GM18508 (cell line): ENCODE measurements around the gene CNTNAP5.

Experiments used
- ATAC-seq: cut with Tn5 transposase; IDR thresholded peaks from one replicate; pipeline ENCODE4 v1.9.1; 2021; ENCODE audit warnings: moderate number of reproducible peaks; ENCODE audit not compliant: insufficient read depth, unreplicated experiment

Gene CNTNAP5

DNA sequence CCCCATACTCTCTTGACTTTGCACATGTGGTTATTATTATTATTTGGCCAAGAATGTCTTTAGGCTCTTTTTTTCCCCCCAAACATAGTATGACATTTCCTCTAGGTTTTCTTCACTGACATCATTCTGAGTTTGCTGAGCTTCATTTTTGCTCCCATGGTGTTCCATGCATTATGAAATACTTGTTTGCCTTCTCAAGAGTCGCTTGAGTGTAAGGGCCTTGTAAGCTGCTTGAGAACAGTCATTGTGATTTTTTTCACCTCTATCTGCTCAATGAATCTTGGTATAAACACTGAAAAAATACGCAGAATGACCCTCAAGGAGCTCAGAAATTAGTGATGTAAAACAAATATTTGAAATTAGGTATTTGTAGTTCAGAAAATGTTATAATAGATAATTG is 688.9 kb downstream of the CNTNAP5 start:
- no peak for ATAC-seq

DNA sequence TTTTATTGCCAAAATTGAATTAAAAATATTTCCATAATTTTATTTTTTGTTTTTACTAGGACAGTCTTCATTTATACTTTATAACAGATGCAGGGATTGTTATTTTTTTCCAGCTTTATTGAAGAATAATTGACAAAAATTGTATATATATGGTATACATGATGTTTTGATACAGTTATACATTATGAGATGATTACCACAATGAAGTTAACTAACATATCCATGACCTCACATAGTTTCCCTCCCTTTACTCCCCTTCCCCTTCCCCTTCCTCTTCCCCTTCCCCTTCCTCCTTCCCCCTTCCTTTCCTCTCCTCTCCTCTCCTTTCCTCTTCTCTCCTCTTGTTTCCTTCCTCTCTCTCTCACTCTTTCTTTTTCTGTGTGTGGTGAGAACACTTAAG is 700.1 kb downstream of the CNTNAP5 start:
- ATAC-seq, result no peak

DNA sequence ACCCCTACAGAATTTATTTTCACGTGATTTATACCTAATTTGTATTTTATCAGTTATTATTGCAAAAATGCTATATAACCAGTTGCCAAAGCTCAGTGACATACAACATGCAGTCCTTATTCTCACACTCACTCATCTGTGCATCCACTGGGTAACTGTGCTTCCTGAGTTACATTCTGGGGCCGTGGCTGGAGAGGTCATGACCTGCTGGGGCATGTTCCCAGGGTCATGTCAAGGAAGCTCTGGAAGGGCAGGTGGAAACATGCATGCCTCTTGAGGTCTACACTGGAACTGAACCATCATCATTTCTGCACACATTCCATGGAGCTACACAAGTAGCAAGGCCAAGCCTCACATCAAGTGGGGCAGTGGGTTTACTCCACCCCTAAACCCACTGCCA is 715.5 kb downstream of the CNTNAP5 start:
- ATAC-seq, result no peak

DNA sequence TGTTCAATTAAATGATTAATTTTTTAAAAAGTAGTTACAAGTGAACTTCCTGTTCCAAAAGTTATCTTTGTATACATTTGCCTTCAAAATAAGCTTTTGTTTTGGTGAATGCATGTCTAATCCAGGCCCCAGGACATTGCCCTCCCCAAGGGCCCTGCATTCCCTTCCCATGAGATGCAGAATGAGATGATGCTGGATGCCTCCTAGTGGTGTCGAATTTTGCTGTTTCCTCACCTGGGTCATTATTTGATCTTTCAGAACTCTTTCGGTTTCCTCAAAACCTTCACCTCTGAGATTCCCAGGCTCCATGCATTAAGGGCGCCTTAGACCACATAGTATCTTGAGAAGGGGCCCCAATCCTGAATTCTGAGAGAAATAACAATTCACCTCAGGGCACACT is 728.8 kb downstream of the CNTNAP5 start:
- ATAC-seq, result no peak

DNA sequence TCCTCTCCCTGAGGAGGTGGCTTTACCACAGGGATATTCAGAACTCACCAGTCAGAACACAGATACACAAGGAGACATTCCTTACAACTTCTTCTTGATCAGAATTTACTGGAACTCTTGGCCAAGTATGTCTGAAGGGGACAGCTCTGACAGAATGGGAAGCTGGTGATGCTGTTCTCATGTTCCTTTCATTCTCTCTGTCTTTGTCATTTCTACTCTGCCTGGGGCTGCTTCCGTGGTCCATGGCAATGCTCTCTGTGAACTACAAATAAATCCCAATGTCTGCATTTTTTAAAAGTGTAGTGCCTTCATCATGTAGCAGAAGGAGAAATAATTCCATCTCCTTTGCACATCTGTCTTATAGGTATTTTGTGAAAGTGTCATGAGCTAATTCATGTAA is 730.3 kb downstream of the CNTNAP5 start:
- ATAC-seq, result no peak

DNA sequence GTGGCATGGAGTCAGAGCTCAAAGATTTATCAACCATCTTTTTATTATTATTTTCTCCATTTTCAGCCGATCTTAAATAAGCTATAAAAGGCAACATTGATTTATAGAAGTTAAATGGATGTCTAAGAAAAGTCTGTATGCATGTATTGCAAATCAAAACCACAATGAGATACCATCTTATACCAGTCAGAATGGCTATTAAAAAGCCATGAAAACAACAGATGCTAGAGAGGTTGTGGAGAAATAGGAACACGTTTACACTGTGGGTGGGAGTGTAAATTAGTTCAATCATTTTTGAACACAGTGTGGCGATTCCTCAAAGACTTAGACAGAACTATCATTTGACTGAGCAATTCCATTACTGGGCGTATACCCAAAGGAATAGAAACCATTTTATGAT is 731.0 kb downstream of the CNTNAP5 start:
- ATAC-seq, result no peak

DNA sequence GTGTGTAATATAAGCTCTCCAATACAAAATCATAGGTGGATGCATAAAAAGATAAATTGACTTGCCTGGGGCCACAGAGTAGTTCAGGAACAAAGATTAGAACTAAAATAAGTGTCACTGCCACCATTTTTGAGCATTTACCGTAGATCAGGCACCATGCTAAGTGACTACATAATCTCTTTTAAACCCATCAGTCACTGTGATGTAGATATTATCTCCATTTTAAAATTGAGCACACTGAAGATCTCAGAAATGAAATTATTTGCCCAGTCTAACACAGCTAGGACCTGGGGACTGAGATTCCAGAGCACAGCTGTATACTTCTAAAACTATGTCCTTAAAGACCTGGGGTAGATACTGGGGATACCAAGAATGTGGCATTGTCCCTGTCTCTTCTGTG is 737.3 kb downstream of the CNTNAP5 start:
- ATAC-seq, result no peak

DNA sequence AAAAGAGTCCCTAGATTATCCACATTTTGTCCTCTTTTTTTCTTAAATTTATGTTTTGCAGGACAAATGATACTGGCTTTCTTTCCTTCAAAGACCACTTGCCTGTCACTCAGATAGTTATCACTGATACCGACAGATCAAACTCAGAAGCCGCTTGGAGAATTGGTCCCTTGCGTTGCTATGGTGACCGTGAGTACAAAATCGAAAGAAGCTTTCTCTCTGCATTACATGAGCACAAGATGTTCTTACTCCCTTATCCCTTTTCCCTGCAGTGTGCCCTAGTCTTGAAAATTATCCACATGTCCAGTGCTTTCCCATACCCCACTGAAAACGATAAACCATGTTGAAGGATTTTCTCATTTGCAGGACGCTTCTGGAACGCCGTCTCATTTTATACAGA is 738.5 kb downstream of the CNTNAP5 start:
- no peak for ATAC-seq

DNA sequence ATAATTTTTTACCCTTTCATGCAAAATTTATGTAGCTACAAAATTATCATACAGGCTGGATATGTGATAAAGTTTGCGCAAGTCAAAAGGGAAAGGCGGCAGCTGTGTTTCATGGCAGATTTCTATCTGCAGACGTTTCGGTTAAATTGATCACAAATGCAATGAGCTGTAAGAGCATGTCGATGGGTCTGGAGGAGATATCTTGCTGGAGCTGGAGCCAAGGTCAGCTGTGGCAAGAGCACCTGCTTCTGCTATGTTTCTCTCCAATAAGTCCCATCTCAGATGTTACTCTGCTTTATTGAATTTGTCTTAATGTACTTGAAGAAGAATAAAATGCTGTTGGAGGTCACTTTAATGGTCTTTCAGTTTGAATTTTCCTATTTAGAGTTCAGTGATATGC is 749.7 kb downstream of the CNTNAP5 start:
- ATAC-seq, result no peak

DNA sequence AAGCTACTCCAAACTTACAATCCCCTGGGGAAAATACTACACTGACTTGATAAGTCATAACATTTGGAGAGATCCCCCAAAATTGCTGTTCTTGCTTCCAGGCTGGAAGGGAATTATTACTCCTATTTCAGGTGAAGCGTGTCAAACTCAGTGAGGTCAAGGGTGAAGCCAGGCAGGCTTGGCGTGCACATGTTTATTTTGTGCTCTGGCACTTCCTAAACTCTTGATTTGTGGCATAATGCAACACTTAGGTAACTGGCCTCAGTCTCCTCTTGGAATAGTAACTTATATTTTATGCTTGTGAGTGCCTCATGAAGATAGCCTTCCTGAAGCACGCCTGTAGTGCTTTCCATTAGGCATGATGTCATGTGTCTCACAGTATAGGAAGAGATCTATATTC is 751.2 kb downstream of the CNTNAP5 start:
- ATAC-seq, result no peak

DNA sequence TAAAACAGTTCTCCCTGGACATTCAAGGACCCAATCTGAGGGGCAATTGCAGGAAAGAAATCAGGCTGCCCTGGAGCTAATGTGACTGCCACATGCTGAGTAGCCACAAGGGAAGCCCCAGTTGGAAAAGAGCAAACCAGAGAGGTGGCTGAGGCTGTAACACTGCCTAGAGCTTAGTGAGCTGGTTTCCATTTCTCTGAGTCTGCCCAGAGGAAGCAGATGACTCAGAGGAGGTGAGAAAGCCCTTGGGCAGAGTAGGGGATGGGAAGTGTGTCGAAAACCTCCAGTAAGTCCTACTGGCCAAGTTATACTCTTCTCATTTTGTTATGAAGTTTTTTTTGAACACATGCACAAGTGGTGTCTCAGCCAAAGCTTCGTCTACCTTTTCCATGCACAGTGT is 753.0 kb downstream of the CNTNAP5 start:
- no peak for ATAC-seq

DNA sequence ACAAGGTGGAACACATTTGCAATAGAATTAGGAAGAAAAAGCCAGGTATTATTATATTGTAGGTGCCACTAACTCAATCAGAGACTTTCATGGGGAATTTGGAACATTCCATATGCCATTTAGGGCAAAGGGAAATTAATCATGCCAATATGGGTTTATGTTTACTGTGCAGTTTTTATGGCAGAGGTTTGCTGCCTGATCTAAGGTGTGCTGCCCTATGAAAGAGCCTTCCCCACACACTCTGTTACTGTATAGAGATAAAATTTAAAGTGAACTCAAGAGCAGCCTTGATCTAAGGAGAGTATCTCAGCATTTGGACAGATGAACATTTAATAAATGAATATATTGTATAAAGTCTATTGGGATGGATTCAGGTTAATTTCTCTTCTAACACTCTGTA is 771.6 kb downstream of the CNTNAP5 start:
- ATAC-seq, result no peak

DNA sequence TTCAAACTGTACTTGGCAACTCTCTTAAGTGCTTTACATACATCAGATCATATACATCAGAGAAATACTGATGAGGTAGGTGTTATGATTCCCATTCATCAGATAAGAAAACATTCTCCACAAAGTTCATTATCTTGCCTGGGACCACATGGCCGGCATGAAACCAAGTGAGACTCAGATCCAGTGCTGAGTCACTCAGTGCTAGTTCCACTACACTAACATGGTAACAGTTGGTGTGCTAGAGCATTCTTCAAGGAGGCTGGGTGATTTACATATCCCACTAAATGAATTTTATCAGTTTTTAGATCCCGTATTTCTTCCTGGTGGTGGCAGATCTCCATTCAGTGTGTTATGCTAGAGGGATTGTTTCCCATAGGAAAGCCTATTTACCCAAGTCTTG is 772.0 kb downstream of the CNTNAP5 start:
- no peak for ATAC-seq

DNA sequence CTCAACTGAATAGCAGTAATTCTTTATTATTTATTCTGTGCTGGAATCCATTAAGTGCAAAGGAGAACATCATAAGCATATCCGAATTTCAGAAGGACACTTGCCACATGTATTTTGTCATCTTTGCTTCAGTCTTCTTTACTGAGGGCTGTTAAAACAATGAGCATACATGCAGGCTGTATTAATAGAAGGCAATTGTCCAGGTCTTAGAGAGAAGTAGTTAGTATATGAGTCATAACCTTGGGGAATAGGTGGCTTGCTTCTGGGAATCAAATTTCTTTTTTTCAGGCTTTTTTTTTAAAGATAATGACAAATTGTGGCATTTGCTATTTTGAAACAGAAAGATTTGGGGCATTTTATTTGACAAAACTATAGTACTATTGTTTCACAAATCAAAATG is 773.5 kb downstream of the CNTNAP5 start:
- ATAC-seq, result no peak

DNA sequence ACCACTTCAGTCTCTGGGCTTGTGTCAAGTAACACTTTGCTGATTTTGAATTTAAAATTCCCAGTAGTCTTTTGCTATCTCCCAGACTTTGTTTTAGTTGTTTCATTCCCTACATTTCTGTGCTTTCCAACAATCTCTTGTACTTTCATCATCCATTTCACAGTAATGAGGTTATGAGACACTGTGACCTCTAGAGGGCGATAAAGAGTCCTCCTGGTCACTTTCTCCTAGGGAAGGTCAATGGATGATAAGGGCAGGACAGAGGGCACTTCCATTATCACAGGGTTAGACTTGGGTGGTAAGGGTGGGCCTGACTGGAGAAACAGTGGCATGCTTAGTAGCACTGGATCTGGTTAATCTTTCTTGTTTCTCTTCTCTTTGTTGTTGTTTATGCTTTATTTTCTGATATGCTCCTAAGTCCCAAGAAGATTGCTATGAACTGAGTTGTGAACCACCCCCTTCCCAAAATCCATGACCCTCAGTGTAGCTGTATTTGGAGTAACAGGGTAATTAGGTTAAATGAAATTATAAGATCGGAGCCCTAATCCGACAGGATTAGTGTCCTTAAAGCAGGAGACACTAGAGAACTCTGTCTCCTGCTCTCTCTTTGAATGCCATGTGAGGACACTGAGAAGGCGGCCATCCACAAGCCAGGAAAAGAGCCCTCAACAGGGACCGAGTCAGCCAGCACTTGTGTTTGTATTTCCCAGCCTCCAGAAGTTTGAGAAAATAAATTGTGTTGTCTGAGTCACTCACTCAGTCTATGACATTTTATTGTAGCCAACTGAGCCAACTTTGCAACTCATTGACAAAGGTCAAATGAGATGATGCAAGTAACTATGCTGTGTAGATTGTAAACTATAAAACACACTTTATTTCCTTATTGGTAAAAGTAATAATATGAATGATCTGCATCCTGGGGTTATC is 779.2 kb downstream of the CNTNAP5 start:
- no peak for ATAC-seq

DNA sequence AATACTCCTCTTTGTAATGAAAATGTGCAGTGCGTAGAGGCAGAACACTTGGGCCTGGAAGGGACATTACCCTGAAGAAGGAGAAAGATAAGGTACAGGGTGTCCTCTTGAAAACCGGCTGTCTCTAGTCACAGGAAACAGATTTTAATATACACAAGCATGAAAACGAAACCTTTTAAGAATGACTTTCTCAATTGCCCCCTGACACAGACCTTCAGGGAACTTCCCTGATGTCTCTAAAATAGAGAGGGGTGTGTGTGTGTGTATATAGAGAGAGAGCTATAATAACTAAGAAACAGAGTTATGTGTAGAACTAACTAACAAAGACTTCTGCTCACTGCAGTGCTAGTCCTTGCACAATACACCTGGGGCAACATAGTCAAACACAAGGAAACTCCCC is 780.0 kb downstream of the CNTNAP5 start:
- no peak for ATAC-seq

DNA sequence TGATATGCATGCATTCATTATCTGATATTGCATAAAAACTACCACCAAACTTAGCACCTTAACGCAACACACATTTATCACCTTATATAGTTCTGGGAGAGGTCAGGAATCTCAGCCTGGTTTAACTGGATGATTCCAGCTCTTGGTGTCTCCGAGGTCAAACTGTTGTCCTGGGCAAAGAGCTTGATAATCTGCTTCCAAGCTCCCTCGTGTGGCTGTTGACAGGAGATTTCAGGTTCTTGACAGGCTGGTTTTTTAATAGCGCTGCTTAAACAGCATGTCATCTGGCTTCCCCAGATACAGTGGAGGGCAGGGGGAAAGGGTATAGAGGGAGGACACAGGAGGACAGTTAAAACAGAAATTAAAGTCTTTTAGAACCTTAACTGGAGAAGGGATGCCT is 785.0 kb downstream of the CNTNAP5 start:
- no peak for ATAC-seq

DNA sequence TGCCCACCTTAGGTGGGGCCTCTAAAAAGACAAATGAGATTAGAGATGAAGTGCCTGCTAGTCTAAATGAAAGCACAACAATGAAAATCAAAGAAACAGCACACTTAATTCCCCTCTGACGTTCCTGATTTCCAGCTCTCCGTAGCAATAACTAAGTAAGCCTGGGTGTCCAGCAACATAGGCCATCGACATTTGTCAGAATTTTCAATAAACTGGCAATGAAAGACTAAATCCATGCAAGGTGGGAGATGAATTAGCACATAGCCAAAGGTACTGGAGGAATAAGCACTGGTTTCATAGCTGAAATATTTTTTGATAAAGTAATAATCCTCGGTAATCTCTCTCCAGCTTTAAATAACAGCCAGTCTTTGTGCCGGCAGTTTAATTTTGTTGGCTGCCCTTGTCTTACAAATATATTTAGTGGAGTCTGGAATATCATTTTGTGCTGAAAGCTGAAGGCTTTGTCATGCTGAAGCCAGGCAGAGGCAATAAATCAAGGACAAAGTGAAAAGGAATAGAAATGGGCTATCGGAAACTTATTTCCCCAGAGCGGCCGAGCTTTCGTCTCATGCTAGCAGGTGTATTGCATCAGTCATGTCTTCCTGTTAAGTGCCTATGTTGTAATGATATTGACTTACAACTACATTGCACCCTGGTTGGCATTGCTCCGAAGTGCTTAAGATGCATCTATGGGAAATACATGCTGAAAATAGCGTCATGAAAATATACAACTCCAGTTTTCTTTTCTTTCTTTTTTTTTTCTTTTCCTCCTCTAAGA is 790.1 kb downstream of the CNTNAP5 start:
- no peak for ATAC-seq

DNA sequence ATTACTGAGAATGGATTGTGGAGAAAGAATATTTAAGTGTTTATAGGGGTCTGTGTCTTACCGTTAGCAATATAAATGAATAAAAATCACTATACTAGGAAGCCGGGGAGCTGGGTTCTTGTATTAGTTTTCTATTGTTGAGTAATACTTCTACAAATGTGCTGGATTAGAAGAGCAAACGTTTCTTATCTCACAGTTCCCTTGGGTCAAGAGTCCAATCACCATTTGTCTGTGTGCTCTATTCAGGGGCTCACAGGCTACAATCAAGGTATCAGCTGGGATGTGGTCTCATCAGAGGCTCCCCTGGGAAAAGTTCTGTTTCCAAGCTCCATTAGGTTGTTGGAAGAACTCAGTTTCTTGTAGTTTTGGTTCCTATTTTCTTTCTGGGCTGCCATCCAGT is 790.9 kb downstream of the CNTNAP5 start:
- ATAC-seq, result no peak

DNA sequence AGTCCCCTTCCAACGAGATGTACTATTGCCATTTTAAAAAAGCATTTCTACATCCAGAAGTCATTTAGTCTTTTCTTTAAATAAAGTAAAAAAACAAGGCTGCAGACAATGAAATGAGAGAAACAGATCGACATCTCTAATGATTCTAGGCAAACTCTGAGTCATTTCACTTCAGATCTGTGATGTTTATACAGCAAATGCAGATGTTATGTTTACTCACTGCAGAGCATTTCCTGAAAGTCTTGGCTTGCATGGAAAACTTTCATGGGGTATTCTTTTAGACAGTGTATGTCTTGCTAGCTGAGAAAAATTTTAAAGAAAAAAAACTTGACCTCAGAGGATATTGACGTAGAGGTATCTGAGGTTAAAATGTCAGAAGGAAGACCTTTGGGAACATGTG is 797.4 kb downstream of the CNTNAP5 start:
- ATAC-seq, result no peak

DNA sequence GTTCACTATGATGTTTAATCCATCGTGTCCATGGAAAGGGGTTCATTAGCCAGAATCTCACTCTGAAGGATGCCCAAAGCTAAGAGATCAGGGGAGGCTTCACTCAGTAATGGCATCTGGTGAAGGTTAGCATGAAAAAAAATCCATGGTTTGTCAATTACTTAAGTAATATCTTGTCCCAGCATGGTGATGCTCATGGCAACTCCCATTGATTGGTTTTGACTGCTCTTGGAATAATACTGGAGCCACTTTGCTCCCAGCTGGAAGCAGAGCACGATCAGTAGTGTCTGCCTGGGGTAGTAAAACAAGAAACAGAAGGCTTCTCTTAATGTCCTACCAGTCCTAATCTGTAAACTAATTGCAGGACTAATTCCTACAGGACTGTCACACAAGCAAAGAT is 799.4 kb downstream of the CNTNAP5 start:
- no peak for ATAC-seq

DNA sequence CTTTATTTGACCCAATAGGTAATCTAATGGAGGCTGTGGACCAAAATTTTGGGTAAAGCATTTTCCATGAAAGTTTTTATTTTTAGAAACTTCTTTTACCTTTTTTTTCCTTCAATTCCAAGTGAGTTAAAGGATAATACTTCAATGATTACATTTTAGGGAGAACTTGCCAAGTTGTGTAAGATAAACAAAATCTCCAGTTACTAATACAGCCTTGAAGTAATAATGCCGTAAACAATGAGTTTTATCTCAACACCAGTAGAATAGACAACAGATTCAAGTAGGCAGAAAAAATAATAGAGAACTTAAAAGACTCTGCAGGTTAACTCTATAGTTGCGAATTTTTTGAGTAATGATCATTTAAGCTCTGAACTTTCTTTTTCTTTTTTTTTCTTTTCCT is 807.4 kb downstream of the CNTNAP5 start:
- ATAC-seq, result no peak
